C4-2B (cell line): ENCODE data around the gene ZNF18.
A peak's percentile ranks its signal among the peaks of the same experiment; 100 is the strongest.

Source experiments
- H3K27ac ChIP-seq: fragments of 450-650 bp; 2 replicates; pipeline ENCODE4 v1.5.1; 2017
- ZFX ChIP-seq: fragments of 450-650 bp; IDR thresholded peaks from 2 replicates; pipeline ENCODE4 v1.6.1; 2017
- TF ChIP-seq, protein P1 (sequence below): fragments of 450-650 bp; conservative IDR thresholded peaks from 2 replicates; pipeline ENCODE4 v1.5.1; 2017; ENCODE audit warnings: mild to moderate bottlenecking

Gene ZNF18

DNA sequence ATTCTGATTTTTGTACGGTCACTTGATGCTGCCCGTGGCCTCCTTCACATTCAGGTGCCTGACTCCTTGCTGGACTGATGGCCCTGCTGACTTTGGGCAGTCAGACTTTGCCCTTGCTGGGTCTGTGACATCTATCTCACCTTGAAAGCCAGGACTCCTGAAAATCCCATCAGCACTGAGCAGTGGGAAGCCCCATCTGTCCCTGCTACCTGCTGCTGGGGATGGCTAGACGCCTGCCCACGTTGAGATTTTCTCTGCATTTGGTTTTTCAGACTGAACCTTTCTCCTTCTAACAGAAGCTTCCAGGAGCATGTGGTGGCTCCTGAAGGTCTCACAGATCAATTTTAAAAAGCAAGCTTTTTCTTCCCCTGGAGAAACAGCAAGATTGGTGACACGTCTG, 10.2 kb upstream of the ZNF18 start:
- TF ChIP-seq ZFX: no peak
- TF ChIP-seq, protein P1, sequence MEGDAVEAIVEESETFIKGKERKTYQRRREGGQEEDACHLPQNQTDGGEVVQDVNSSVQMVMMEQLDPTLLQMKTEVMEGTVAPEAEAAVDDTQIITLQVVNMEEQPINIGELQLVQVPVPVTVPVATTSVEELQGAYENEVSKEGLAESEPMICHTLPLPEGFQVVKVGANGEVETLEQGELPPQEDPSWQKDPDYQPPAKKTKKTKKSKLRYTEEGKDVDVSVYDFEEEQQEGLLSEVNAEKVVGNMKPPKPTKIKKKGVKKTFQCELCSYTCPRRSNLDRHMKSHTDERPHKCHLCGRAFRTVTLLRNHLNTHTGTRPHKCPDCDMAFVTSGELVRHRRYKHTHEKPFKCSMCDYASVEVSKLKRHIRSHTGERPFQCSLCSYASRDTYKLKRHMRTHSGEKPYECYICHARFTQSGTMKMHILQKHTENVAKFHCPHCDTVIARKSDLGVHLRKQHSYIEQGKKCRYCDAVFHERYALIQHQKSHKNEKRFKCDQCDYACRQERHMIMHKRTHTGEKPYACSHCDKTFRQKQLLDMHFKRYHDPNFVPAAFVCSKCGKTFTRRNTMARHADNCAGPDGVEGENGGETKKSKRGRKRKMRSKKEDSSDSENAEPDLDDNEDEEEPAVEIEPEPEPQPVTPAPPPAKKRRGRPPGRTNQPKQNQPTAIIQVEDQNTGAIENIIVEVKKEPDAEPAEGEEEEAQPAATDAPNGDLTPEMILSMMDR: no peak
- H3K27ac ChIP-seq: no peak overlapping the region

DNA sequence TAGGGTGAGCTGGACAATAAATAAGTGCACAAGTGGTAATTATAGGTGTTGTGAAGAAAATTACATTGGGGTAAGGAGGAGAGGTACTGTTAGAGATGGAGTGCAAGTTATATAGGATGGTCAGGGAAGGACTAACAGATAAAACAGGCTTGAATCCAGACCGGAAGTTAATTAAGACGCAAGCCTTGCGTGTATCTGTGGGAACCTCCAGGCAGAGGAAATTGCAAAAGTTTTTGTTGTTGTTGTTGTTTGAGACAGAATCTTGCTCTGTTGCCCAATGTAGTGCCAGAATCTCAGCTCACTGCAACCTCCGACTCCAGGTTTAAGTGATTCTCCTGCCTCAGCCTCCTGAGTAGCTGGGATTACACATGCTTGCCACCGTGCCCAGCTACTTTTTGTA, 2.4 kb upstream of the ZNF18 start:
- H3K27ac ChIP-seq: no peak overlapping the region
- TF ChIP-seq, protein P1: no peak
- no peak for TF ChIP-seq ZFX

DNA sequence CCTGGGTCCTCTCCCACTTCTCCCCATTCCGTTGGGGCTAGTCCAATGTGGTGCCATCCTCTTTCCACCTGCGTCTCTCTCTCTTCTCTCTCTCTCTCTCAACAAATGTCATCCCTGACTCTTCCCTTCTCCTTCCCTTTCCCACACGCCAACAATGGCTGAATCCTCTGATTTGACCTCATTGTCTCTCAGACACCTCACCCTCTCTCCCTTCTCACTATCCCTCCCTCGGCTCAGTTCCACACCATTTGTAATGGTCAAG, 628 bp upstream of the ZNF18 start:
- peak overlapping the region; percentile 86 for H3K27ac ChIP-seq
- TF ChIP-seq, protein P1: no peak
- TF ChIP-seq ZFX: no peak

DNA sequence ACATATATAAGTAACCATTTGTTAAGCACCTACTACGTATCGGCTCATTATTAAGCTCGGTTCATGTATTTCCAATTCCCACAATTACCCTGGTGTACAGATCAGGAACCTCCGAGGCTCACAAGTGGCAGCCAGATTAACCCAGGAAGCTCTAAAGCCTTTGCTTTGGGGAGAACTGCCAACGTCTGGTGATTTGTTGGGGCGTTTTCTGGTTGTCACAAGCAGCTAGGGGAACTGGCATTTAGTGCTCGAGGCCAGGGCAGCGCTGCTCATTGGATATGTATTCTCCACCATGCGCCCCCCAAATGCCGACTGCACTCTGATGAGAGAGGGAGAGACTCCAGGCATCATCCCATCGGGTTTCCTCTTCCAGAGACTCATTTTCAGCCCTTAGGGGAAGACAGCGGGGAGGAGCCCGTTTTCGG, 541 bp downstream of the ZNF18 start:
- H3K27ac ChIP-seq: peak overlapping the region; percentile 86
- TF ChIP-seq ZFX: no peak
- TF ChIP-seq, protein P1: no peak

DNA sequence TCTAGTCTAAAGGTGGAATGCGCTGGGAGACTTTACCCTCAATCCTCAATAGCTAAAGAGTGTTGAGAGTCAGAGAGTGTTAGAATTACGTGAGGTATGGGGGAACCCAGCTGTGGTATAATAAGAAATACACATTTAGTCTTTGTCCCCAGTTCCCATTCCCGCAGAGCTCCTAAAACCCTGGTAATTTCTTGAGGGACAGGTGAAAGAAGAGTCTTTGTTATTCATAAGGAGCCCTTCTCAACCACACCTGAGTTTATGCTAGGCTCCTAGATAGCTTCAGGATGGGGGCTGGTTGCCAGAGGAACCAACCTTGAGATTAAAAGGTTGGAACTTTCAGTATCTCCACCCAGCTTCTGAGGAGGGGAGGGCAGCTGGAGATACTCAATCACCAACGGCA, 5.8 kb downstream of the ZNF18 start:
- TF ChIP-seq, protein P1: no peak
- TF ChIP-seq ZFX: no peak
- H3K27ac ChIP-seq: no peak overlapping the region; the same call in 1 of the 2 replicates

DNA sequence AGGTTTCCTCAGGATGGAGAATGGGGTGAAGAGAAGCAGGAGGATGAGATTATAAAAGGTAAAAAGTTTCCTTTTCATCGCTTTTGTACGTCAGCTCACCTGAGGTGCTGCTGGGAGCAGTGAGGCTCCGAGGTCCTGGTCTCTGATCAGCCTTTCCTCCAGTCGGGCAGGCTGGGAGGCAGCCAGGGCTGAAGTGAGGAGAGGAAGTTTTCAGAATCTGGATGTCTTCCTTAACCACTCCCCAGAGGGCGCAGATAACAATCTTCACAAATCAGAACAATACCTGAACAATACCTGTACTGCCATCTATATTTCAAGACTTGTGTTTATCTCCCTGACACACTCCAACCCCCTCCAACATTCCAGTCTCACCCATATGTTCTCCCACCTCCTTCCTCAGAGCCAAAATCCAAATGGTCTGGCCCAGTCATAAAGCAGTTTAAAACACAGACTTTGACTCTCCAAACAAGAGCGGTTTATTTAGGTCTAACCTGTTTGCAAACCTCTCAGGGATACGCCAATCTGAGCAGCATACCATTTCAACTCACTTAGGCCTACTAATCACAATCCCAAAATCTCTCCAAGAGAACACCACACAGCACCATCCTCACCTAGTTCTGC, 6.8 kb downstream of the ZNF18 start:
- peak overlapping the region; percentile 56 for H3K27ac ChIP-seq
- TF ChIP-seq, protein P1: no peak
- no peak for TF ChIP-seq ZFX

DNA sequence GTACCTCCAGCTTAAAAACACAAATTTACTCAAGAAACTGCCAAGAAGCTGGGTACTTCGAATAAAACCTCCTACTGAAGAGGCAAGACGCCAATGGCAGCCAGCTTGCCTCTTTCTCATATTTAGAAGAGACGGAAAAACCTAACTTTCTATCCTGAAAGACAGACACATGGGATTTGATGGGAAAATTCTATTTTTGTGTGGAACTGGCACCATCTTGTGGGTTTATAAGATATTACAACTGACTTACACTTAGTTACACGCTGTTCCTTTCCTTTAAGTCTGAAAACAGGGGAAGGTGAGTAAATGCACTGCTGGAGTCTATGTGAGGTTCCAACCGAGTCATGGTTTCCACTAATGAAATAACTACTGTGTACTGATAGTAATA, 10.3 kb downstream of the ZNF18 start:
- H3K27ac ChIP-seq: peak overlapping the region; percentile 66; the same call in 1 of the 2 replicates
- TF ChIP-seq ZFX: no peak
- TF ChIP-seq, protein P1: peak; percentile 76
